Left renal cortex interstitium (tissue), 4 donors: Measurements from ENCODE around the gene FAM107B. TPM values are rescaled to one million over a fixed set of nuclear protein-coding genes. Genes with fewer than 3 reads are reported as not detected.

Experiments
- DNase-seq, 4 donors: peaks; one replicate each; pipeline ENCODE4 v3.0.0-alpha.2; 2013; ENCODE audit warnings: low read depth in 4 of 4, low spot score in 2 of 4, missing footprints in 1 of 4
- polyA plus RNA-seq, 4 donors: library from polyadenylated mRNA; unstranded; fragments of 120-200 nt; gene quantifications; one replicate each; pipeline ENCODE4 v1.2.1, GENCODE V29; 2013; ENCODE audit not compliant: insufficient read length in 4 of 4

FAM107B gene
- polyA plus RNA-seq, 4 donors, result 78.9 to 113 (median 87.7) TPM

- no peak for DNase-seq
Observed at GRCh38 chr10:14523286-14523685, 251.4 kb downstream of the FAM107B start.

- no peak for DNase-seq
Observed at GRCh38 chr10:14519785-14520184, 254.9 kb downstream of the FAM107B start.

GRCh38 chr10:14518149-14518548 lies 256.5 kb downstream of the FAM107B start:
- DNase-seq, result no peak

GRCh38 chr10:14513123-14513522 lies 261.6 kb downstream of the FAM107B start:
- DNase-seq, result no peak

GRCh38 chr10:14510346-14510745 lies 264.4 kb downstream of the FAM107B start:
- no peak for DNase-seq

- DNase-seq, result no peak
Observed at GRCh38 chr10:14508725-14509124, 266.0 kb downstream of the FAM107B start.

- DNase-seq, result no peak
Observed at GRCh38 chr10:14507781-14508180, 266.9 kb downstream of the FAM107B start.

GRCh38 chr10:14507176-14507575 lies 267.5 kb downstream of the FAM107B start:
- no peak for DNase-seq

GRCh38 chr10:14502431-14502830 lies 272.3 kb downstream of the FAM107B start:
- DNase-seq, result no peak

GRCh38 chr10:14500172-14500765 lies 274.4 kb downstream of the FAM107B start:
- no peak for DNase-seq

- DNase-seq, result no peak
Observed at GRCh38 chr10:14499601-14499904, 275.1 kb downstream of the FAM107B start.

- DNase-seq, result no peak
Observed at GRCh38 chr10:14498326-14498725, 276.4 kb downstream of the FAM107B start.

GRCh38 chr10:14491811-14492210 lies 282.9 kb downstream of the FAM107B start:
- no peak for DNase-seq

GRCh38 chr10:14489522-14490177 lies 285.0 kb downstream of the FAM107B start:
- no peak for DNase-seq

- DNase-seq, result no peak
Observed at GRCh38 chr10:14487488-14487883, 287.2 kb downstream of the FAM107B start.

- DNase-seq, result no peak
Observed at GRCh38 chr10:14486777-14487487, 287.8 kb downstream of the FAM107B start.

- DNase-seq, result no peak
Observed at GRCh38 chr10:14485986-14486385, 288.7 kb downstream of the FAM107B start.

GRCh38 chr10:14483417-14483816 lies 291.3 kb downstream of the FAM107B start:
- no peak for DNase-seq

GRCh38 chr10:14481752-14482151 lies 292.9 kb downstream of the FAM107B start:
- no peak for DNase-seq

- no peak for DNase-seq
Observed at GRCh38 chr10:14481014-14481413, 293.7 kb downstream of the FAM107B start.

GRCh38 chr10:14478604-14479003 lies 296.1 kb downstream of the FAM107B start:
- peak in 1 of 4 donors; percentile 56 for DNase-seq

GRCh38 chr10:14478201-14478600 lies 296.5 kb downstream of the FAM107B start:
- no peak for DNase-seq
